ENCODE results near the gene TKFC. TPM values are rescaled to one million over a fixed set of nuclear protein-coding genes. Genes with fewer than 3 reads are reported as not detected.
A peak's percentile ranks its signal among the peaks of the same experiment; 100 is the strongest.

TKFC gene
- total and polyA plus RNA-seq, 9 of the 15 experiments (the other 6 are each of a cell fraction or from before 2014, with no cell fraction given): 2.0 to 61.7 (median 28.5) TPM

- Histone ChIP-seq H2AFZ (ENCODE audit: low read depth, low read length) (no peak overlapping the region), H3K36me3 (ENCODE audit: control insufficient read depth, insufficient read depth, low read length) (peaks cover 36% of the 10 kb centered on the region; the same call in 2 of the 3 replicates), H3K27ac (ENCODE audit: extremely low read depth, low read depth, low read length) (no peak overlapping the region), H3K4me2 (ENCODE audit: insufficient read depth, low read length) (no peak overlapping the region), H4K20me1 (replicated peaks; ENCODE audit: control insufficient read depth, insufficient read depth, low read length) (no peaks in the 10 kb centered on the region), H3K4me1 (replicated peaks in 1 of 2; ENCODE audit: control insufficient read depth in 2 of 2, insufficient read depth in 2 of 2, low read length in 2 of 2) (peaks cover 35 to 37% of the 10 kb centered on the region in 2 experiments), H3K9ac (ENCODE audit: insufficient read depth in 1 of 2, low read depth in 2 of 2, low read length in 2 of 2) (peak overlapping the region in 1 of 2 experiments; percentile 18; a peak in 1 of 4 replicates), H3K79me2 (ENCODE audit: control insufficient read depth, insufficient read depth, low read length) (peaks cover 25% of the 10 kb centered on the region), H3K9me3 (replicated peaks; ENCODE audit: control insufficient read depth, insufficient read depth, low read depth, low read length) (no peaks in the 10 kb centered on the region), H3K9me1 (ENCODE audit: control insufficient read depth, insufficient read depth, low read length) (peaks cover 3% of the 10 kb centered on the region), H3K4me3 (no peak overlapping the region), H3K27me3 (ENCODE audit: control insufficient read depth in 2 of 2, insufficient read depth in 2 of 2, low read length in 2 of 2) (no peaks in the 10 kb centered on the region)
- ATAC-seq (no peak), DNase-seq (ENCODE audit: extremely low read depth in 1 of 4, low spot score in 3 of 4) (no peak), FAIRE-seq (no peak)
- intact Hi-C loops (cut with micrococcal nuclease) (no loop called here), in situ Hi-C loops (cut with MboI) (no loop called here)
- POLR2A ChIA-PET: no interaction called here
- TF ChIP-seq HNRNPL (IDR thresholded peaks at IDR 0.05; ENCODE audit: low read depth, low read length): no peak
- no peak for TF ChIP-seq ESRRB (CRISPR knock-in tag; IDR thresholded peaks at IDR 0.05; ENCODE audit: borderline replicate concordance)
- TF ChIP-seq ZNF175 (CRISPR knock-in tag; IDR thresholded peaks at IDR 0.05; ENCODE audit: low read depth): no peak
- no peak for TF ChIP-seq ZNF707 (CRISPR knock-in tag; conservative IDR thresholded peaks at IDR 0.05)
- no peak for TF ChIP-seq ADNP (tag; IDR thresholded peaks at IDR 0.05)
- no peak for TF ChIP-seq ZZZ3 (IDR thresholded peaks at IDR 0.05)
- TF ChIP-seq ZNF518B (CRISPR knock-in tag; IDR thresholded peaks at IDR 0.05): no peak
- TF ChIP-seq ZNF79 (CRISPR knock-in tag; IDR thresholded peaks at IDR 0.05; ENCODE audit: low read depth): no peak
- no peak for TF ChIP-seq CEBPG (CRISPR knock-in tag; IDR thresholded peaks at IDR 0.05)
- TF ChIP-seq CEBPG (tag; conservative IDR thresholded peaks at IDR 0.05 in 1 of 2, IDR thresholded peaks at IDR 0.05 in 1 of 2): no peak
- no peak for TF ChIP-seq TAF7 (tag; IDR thresholded peaks at IDR 0.05)
- TF ChIP-seq NFIC (IDR thresholded peaks at IDR 0.05): no peak
- TF ChIP-seq RBM14 (IDR thresholded peaks at IDR 0.05; ENCODE audit: borderline replicate concordance, insufficient read depth, low read depth, low read length): no peak
- TF ChIP-seq SP1 (CRISPR knock-in tag; IDR thresholded peaks at IDR 0.05): no peak
- WGBS (ENCODE audit: insufficient coverage, low coverage, missing lambda C conversion rate): 90% methylated on average over 4 of the region's 4 CpGs
- BruUV-seq (replicated peaks): no TSS peak
- CTCF ChIA-PET (ENCODE audit: low intra/inter-chr PET ratio): interaction anchor here (0.7 kb wide), 1 partner anchor 11 kb away, joined by 3 read pairs; no protein-coding TSS in a partner anchor
Measured at GRCh38 chr11:61356706-61357105, 23.7 kb downstream of the TKFC start.

All from K562 (cell line).